ENCODE results near the gene DIS3L2.
"Not testable (repeated sequence)": the region's sequence is repeated elsewhere in the genome, so short reads cannot be mapped to it uniquely, and the experiment has no call there.

DIS3L2 gene

GRCh38 chr2:232008907-232009638, 47.6 kb downstream of the DIS3L2 start:
- no peak for DNase-seq (ENCODE audit: low spot score)

DNA sequence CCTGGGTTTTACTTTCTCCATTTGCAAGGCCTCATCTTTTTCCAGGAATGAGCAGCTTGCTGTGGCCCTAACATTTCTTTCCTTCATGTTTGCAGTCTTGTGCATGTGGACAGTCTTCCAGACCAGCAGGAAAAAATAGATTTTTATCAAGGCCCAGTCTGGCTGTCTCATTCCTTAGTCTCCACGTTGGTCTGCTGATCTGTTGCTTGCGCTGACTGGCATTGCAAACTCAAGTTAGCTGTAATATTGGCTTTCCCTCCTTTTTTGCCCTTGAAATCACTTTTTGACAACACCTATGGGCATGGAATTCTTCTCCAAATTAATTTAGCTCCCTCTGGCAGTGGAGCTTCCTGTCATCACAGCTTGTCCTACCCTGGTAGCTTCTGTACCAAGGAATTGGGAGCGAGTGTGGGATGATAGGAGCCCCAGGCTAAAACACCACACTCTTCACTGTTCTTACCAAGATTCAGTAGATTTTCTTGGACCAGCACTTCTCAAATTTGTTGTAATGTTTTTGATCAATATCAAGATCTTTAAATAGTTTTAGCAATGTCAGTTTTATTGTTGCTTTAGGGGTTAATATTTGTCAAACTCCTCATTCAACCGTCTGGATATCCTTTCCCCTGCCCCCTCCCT, 48.2 kb downstream of the DIS3L2 start:
- no peak for DNase-seq (ENCODE audit: low spot score)

DNA sequence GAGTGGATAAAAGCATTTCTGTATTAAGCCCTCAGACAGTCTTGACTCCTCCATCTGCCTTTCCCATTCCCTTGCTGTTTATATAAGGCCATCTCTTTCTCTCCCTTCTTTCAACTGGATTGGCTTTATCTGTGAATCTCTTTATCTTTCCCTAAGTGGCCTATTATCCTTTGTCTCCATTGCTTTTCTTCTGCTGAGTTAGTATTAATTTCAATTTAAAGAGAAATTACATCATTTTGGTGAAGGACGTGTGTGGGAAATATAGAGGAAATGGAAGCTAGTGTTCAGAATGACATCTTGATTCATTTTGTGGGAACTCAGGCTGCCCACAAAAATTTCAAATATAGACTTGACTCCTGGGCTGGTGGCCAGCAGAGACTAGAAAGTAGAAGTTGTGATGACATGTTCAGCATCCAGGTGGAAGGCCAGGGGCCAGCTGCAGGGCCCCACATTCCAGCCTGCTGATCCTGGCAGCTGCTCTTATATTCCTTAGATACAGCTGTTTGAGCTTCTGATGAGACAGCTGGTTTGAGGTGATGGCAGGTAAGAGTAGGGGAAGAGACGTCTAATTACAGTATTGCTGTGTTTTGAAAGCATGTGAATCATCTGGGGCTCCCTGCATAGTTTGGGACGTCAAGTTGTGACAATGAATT, 52.3 kb downstream of the DIS3L2 start:
- DNase-seq (ENCODE audit: low spot score), result no peak

DNA sequence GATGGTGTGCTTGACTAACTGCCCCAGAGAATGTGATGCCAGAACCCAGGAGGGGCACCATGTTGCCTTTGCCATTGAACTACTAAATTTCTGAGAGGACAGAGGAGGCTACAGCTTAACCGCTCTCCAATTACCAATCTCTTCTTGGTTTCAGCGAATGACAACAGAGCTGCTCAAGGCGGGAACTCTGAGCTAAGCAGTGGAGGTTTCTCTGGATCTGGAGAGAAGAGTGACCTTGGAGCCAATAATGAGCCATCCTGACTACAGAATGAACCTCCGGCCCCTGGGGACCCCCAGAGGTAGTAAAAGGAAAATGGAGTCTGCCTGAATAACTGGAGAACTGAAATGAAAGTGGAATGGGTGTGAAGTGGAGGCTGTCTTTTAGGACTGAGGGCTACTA, 53.2 kb downstream of the DIS3L2 start:
- no peak for DNase-seq (ENCODE audit: low spot score)

GRCh38 chr2:232018181-232018580, 56.7 kb downstream of the DIS3L2 start:
- DNase-seq (ENCODE audit: low spot score), result peak; percentile 49

DNA sequence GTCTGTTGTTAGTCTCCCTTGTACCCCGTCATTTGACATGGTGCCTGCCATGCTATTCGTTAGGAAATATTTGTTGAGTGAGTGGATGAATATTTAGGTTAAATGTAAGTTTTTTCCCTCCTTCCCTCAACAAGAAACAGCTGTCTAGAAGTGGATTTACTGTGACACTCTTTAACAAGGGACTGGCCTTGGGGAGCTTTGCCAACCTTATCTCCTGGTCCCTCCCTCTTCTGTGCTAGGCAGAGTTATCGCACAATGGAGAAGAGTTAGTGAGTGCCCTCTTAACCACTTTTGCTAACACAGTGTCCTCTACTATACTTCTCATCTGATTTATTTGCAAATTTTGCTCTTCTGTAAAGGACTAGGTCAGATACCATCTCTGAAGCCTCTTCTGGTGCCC, 61.2 kb downstream of the DIS3L2 start:
- no peak for DNase-seq (ENCODE audit: low spot score)

- DNase-seq (ENCODE audit: low spot score), result no peak
Observed at GRCh38 chr2:232023426-232023825, 61.9 kb downstream of the DIS3L2 start.

- no peak for DNase-seq (ENCODE audit: low spot score)
Observed at GRCh38 chr2:232024457-232024856, 62.9 kb downstream of the DIS3L2 start.

DNA sequence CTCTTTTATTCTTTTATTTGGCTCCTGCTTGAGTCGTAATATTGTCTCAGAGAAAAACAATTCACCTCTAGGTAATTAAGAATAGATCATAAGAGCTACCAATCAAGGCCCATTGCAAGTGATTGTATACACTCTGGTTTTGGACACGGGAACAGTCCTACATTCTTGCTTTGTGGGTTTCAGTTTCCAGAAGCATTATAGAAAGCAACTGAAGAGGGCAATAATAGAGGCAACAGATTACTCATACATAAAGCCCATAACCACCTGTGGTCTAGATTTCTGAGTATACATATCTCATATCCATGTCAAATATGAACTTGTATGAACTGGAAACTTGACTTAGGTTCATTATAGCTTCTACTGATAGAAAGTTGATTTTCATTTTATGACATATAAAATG, 65.4 kb downstream of the DIS3L2 start:
- DNase-seq (ENCODE audit: low spot score), result no peak

- DNase-seq (ENCODE audit: low spot score), result no peak
Observed at GRCh38 chr2:232027530-232027929, 66.0 kb downstream of the DIS3L2 start.

GRCh38 chr2:232028071-232028470, 66.6 kb downstream of the DIS3L2 start:
- no peak for DNase-seq (ENCODE audit: low spot score)

DNA sequence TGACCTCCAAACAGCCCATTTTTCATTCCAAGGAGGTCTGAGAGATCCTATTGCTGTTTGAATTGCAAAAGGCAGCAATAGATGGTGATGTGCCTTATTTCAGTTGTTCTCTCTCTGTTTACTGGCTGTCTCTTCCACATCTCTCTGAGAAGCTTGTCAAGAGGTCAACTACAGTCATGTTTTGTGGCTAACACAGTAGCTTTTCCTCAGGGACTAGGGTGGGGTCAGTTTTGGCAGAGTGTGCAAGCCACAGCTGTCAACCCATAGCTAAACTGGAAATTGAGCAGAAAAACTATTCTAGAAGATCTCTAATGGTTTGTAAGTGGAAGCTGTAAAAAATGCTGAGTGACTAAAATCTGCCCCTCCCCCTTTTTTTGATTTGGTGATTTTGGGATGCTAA, 67.1 kb downstream of the DIS3L2 start:
- no peak for DNase-seq (ENCODE audit: low spot score)

- DNase-seq (ENCODE audit: low spot score), result no peak
Observed at GRCh38 chr2:232029346-232029745, 67.8 kb downstream of the DIS3L2 start.

DNA sequence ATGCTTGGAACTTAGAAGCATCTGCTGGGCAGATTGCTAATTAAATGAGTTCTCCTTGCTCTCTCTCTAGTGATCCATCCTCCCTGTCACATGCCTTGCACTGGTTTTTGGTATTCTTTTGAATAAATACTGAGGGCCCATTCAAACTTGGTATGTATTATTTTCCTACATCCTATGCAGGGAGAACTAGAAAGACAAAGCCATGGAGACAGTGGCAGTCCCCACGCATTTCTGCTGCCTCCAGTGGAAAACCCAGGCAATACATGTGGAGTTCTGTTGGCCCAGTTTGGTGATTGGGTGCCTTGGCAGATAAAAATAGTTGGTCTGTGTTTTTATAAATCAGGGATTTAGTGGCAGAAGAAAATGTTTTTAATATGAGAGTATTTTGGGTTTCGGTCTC, 68.7 kb downstream of the DIS3L2 start:
- no peak for DNase-seq (ENCODE audit: low spot score)

DNA sequence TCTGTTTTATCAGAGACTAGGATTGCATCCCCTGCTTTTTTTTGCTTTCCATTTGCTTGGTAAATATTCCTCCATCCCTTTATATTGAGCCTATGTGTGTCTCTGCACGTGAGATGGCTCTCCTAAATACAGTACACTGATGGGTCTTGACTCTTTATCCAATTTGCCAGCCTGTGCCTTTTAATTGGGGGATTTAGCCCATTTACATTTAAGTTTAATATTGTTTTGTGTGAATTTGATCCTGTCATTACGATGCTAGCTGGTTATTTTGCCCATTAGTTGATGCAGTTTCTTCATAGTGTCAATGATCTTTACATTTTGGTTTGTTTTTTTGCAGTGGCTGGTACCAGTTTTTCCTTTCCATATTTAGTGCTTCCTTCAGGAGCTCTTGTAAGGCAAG, 73.8 kb downstream of the DIS3L2 start:
- DNase-seq (ENCODE audit: low spot score), result not testable (repeated sequence)

GRCh38 chr2:232036876-232037275, 75.4 kb downstream of the DIS3L2 start:
- not testable (repeated sequence) for DNase-seq (ENCODE audit: low spot score)

DNA sequence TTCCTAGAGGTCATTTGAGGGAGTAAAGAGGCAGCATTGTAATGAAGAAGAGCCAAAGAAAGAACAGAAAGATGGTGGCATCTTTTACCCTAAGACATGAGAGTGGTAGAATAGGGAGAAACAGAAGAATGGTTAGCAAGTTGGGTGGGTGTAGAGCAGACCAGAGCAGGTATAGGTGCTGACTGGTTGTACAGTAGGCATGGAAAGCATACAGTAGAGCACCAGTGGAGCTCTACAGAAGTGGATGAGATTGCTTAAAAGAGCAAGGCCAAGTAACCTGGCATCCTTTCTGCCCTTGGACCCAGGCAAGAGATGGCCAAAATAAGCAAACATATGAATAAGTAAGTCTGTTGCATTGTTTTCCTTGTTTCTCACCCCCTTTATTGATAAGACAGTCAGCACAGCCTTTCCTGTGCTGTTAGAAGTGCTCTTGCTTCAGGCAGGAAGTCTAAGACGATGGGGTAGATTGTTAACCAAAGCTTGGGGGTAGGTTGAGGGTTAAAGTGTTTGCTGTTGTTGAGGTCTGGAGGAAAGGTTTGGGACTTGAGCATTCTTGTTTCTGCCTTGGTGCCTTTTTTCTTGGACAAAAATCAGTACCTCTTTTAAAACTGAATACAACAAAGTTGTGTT, 76.9 kb downstream of the DIS3L2 start:
- peak; percentile 26 for DNase-seq (ENCODE audit: low spot score)

- DNase-seq (ENCODE audit: low spot score), result peak; percentile 66
Observed at GRCh38 chr2:232038881-232039485, 77.5 kb downstream of the DIS3L2 start.

- DNase-seq (ENCODE audit: low spot score), result no peak
Observed at GRCh38 chr2:232042911-232043574, 81.5 kb downstream of the DIS3L2 start.

DNA sequence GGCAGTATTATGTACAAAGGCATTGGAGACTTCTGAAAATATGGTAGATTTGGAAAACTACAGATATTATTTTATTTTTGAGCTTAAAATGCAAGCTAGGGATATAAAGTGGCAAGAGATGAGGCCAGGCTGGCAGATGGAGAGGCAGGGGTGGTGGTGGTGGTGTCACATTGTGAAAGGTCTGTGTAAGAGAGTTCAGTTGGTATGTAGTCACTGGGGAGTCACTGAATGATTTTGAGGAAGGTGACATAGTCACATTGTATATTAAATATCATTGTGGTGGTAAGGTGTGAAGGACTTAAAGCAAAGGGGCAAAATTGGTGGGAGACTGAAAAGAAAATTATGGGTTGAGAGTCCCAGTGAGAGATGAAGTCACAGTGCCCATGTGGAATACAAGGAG, 82.5 kb downstream of the DIS3L2 start:
- no peak for DNase-seq (ENCODE audit: low spot score)

- DNase-seq (ENCODE audit: low spot score), result no peak
Observed at GRCh38 chr2:232049350-232049749, 87.8 kb downstream of the DIS3L2 start.

DNA sequence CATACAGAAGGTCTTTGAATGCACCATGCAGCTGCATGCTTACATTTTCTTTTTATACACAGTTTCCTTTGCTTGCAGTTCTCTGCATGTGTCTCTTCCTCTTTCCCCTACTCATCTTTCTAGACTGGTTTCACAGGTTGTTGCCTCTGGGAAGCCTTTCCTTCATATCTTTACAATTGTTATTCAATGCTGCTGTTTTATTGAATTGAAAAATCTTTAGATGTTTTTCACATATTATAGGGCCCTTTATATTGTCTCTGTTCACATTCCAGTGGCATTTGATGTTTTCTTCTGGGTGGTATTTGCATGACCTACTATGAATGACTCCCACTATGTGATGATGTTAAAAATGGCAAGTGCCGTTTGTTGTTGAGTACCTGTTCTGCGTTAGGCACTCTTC, 91.1 kb downstream of the DIS3L2 start:
- DNase-seq (ENCODE audit: low spot score), result no peak

Data from globus pallidus (tissue), 1 donor.